GM06990 (cell line): ENCODE data around the gene DOCK9.

Experiments used
- DNase-seq: peaks from one replicate; pipeline ENCODE4 v3.0.0-alpha.2; 2011; ENCODE audit not compliant: insufficient read length; ENCODE audit errors: extremely low read depth
- H3K27me3 ChIP-seq: replicated peaks from 2 replicates; pipeline ENCODE4 v1.6.0; 2011; ENCODE audit warnings: low read length; ENCODE audit not compliant: control insufficient read depth, insufficient read depth
- H3K36me3 ChIP-seq: 2 replicates; pipeline ENCODE4 v1.5.1; 2011; ENCODE audit warnings: low read length; ENCODE audit not compliant: control insufficient read depth, insufficient read depth
- H3K4me3 ChIP-seq: replicated peaks from 2 replicates; pipeline ENCODE4 v1.5.1; 2011; ENCODE audit warnings: low read depth, mild to moderate bottlenecking, control low read depth, low read length
- CTCF ChIP-seq: IDR thresholded peaks from 2 replicates; pipeline ENCODE4 v1.5.1; 2011; ENCODE audit warnings: low read length, control low read depth, mild to moderate bottlenecking, inconsistent platforms; ENCODE audit not compliant: insufficient read depth, poor library complexity, severe bottlenecking

DOCK9 gene

DNA sequence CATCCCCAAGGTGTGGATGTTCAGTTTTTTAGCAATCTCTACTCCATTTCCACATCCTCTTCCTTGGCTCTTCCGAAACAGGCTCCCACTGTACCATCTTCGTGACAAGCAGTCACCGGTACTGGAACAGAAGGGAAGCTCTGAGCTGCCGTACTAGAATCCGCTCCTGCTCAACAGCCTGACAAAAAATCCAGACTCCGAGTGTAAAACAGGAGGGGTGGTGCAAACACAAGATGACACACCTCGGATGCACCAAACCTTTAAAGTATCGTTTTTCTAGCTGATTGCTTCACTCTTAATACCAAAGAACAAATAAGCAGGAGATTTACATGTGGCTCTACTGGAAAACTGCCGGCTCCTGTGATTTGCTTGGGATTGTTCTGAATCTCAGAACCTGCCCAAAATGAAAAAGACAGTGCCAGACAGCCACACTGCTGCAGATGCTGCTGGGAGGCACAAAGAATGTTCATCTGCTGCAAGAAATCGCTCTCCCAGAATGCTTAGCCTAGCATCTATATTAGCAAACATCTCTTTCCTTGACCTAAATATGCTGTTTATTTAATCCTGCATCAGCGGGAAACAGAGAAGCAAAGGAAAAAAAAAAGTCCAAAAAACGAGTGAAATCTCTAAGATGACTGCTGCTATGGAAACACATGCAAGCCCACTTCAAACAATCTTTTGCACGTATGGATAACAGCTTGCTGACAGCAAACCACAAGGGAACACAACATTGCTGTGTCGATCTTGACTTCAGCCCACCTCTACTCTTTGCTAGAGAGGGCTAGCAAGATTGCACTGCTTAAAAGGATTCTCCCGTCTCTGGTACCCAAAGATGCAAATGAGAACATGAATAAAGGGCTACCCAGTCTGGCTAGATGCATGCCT, 38.0 kb upstream of the DOCK9 start:
- no peak for TF ChIP-seq CTCF
- DNase-seq, result no peak
- Histone ChIP-seq H3K36me3 (no peaks in the 10 kb centered on the region), H3K27me3 (no peaks in the 10 kb centered on the region; the same call in 1 of the 2 replicates), H3K4me3 (no peak overlapping the region)

DNA sequence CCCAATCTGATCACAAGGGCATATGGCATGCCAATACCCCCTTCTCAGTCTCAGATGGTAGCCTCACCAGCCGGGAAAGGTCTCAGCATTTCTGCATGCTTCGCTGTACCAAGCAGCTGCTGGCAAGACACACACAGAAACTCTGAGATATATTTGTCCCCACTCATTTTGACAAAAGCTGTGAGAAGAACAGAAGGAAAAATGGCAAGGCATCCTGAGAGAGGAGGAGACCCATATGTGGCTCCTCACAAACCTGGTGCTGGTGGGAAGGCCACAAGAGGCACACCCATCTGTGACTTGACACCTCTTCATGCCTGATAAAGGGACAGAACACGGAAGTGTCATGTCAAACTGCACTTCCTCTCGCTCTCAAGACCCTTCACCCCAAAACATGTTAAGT, 36.7 kb upstream of the DOCK9 start:
- TF ChIP-seq CTCF, result no peak
- no peaks in the 10 kb centered on the region; the same call in 1 of the 2 replicates for H3K27me3 ChIP-seq
- no peaks in the 10 kb centered on the region for H3K36me3 ChIP-seq
- no peak for DNase-seq
- H3K4me3 ChIP-seq, result no peak overlapping the region

GRCh38 chr13:99013951-99014350, 36.1 kb upstream of the DOCK9 start:
- DNase-seq, result no peak
- Histone ChIP-seq H3K36me3 (no peaks in the 10 kb centered on the region), H3K27me3 (no peaks in the 10 kb centered on the region; the same call in 1 of the 2 replicates), H3K4me3 (no peak overlapping the region)
- TF ChIP-seq CTCF, result no peak

DNA sequence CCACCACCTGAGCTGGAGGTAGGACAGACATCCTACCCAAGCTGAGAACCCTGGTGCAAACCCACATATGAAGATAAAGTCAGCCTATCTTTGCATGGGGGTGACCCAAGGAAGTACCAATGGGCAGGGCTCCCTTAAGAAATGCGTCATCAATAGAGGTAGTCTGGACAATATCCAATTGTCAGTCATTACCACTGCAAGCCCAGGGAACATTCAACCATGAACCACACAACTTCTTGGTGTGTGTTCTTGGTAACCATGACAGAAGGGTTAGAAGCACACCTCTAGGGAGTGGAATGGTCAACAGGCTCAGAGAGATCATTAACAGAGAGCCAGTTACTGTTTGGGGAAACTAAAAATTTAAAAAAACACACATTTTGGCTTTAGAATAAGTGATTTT, 34.7 kb upstream of the DOCK9 start:
- Histone ChIP-seq H3K4me3 (no peak overlapping the region), H3K27me3 (no peaks in the 10 kb centered on the region; the same call in 1 of the 2 replicates), H3K36me3 (no peaks in the 10 kb centered on the region)
- TF ChIP-seq CTCF, result no peak
- DNase-seq, result no peak

GRCh38 chr13:99009987-99010551, 32.2 kb upstream of the DOCK9 start:
- no peak for TF ChIP-seq CTCF
- H3K4me3 ChIP-seq, result no peak overlapping the region
- H3K27me3 ChIP-seq, result no peaks in the 10 kb centered on the region; the same call in 1 of the 2 replicates
- DNase-seq, result no peak
- no peaks in the 10 kb centered on the region for H3K36me3 ChIP-seq
